PC-3 (cell line): Measurements from ENCODE around the gene DAND5. TPM values are rescaled to one million over a fixed set of nuclear protein-coding genes. Genes with fewer than 3 reads are reported as not detected.

Experiments used
- ATAC-seq: fragments of 200-7000 bp; cut with Tn5 transposase; 2 replicates; pipeline ENCODE4 v1.9.1; 2020; ENCODE audit warnings: mild to moderate bottlenecking, moderate library complexity
- BruUV-seq: library from RNA; stranded (reverse); fragments of 400-500 nt; replicated peaks from 2 replicates; lab custom pipeline; 2021; lab: Mats Ljungman, UMichigan
- CTCF ChIA-PET: fragments of 300-600 bp; sonication (Branson Sonifier 250); formaldehyde crosslinking; loops from one replicate; lab custom pipeline; 2022; ENCODE audit warnings: antibody characterized with exemption; lab: Charles Lee
- POLR2A ChIA-PET: fragments of 300-600 bp; sonication (Branson Sonifier 250); formaldehyde crosslinking; loops from one replicate; lab custom pipeline; 2022; ENCODE audit warnings: antibody characterized with exemption; ENCODE audit not compliant: unreplicated experiment; lab: Charles Lee
- DNase-seq: peaks from one replicate; pipeline ENCODE4 v3.0.0-alpha.2; 2015
- H2AFZ ChIP-seq: fragments of 300-600 bp; sonication (generic); 2 replicates; pipeline ENCODE4 v1.6.0; 2016; ENCODE audit warnings: antibody characterized with exemption, low read length
- H3F3A ChIP-seq: fragments of 300-600 bp; sonication (generic); one replicate; pipeline ENCODE4 v1.6.0; 2017; ENCODE audit warnings: antibody characterized with exemption, low read length, control low read depth, mild to moderate bottlenecking; ENCODE audit not compliant: unreplicated experiment
- H3K27ac ChIP-seq: fragments of 300-600 bp; sonication (generic); 2 replicates; pipeline ENCODE4 v1.5.1; 2016; ENCODE audit warnings: mild to moderate bottlenecking, low read length
- H3K27me3 ChIP-seq: fragments of 300-600 bp; sonication (generic); 2 replicates; pipeline ENCODE4 v1.6.1; 2016; ENCODE audit warnings: low read length, mixed read lengths
- H3K36me3 ChIP-seq: fragments of 300-600 bp; sonication (generic); 2 replicates; pipeline ENCODE4 v1.6.1; 2016; ENCODE audit warnings: low read depth, mixed run types, low read length, mixed read lengths
- H3K4me1 ChIP-seq: fragments of 300-600 bp; sonication (generic); 2 replicates; pipeline ENCODE4 v1.5.1; 2016; ENCODE audit warnings: low read length; ENCODE audit not compliant: insufficient read depth
- H3K4me2 ChIP-seq: fragments of 300-600 bp; sonication (generic); 2 replicates; pipeline ENCODE4 v1.6.0; 2016; ENCODE audit warnings: low read length
- H3K4me3 ChIP-seq: fragments of 300-600 bp; sonication (generic); 2 replicates; pipeline ENCODE4 v1.5.1; 2016; ENCODE audit warnings: mild to moderate bottlenecking, low read length, mixed read lengths
- H3K79me2 ChIP-seq: fragments of 300-600 bp; sonication (generic); 2 replicates; pipeline ENCODE4 v1.6.1; 2017; ENCODE audit warnings: low read length, mixed read lengths
- H3K9ac ChIP-seq: fragments of 300-600 bp; sonication (generic); 2 replicates; pipeline ENCODE4 v1.6.0; 2016; ENCODE audit warnings: mild to moderate bottlenecking, low read length
- H3K9me2 ChIP-seq: fragments of 300-600 bp; sonication (generic); replicated peaks from 2 replicates; pipeline ENCODE4 v1.6.1; 2016; ENCODE audit warnings: mixed run types, low read length, mixed read lengths
- H3K9me3 ChIP-seq: fragments of 300-600 bp; sonication (generic); 2 replicates; pipeline ENCODE4 v1.6.1; 2016; ENCODE audit warnings: low read length, mixed read lengths
- H4K20me1 ChIP-seq: fragments of 300-600 bp; sonication (generic); 2 replicates; pipeline ENCODE4 v1.6.1; 2016; ENCODE audit warnings: low read length, mixed read lengths
- CTCF ChIP-seq: fragments of 300-600 bp; sonication (generic); conservative IDR thresholded peaks from 2 replicates; pipeline ENCODE4 v1.5.1; 2017; ENCODE audit warnings: antibody characterized with exemption, low read depth, mild to moderate bottlenecking, low read length
- EZH2 ChIP-seq: fragments of 300-600 bp; sonication (generic); IDR thresholded peaks from one replicate; pipeline ENCODE4 v1.6.1; 2017; ENCODE audit warnings: antibody characterized with exemption, mild to moderate bottlenecking, low read length; ENCODE audit not compliant: unreplicated experiment
- EZH2phosphoT487 ChIP-seq: fragments of 300-600 bp; sonication (generic); IDR thresholded peaks from 2 replicates; pipeline ENCODE4 v1.6.1; 2018; ENCODE audit warnings: mild to moderate bottlenecking, antibody characterized with exemption, low read length, borderline replicate concordance
- intact Hi-C: fragments of 100-400 bp; cut with micrococcal nuclease; formaldehyde crosslinking; loops from 2 replicates; pipeline ENCODE4 v1.9.0; 2023
- total RNA-seq: library from RNA; depleted of rRNA; stranded (reverse); fragments of >200 nt; gene quantifications from 2 replicates; pipeline ENCODE4 v1.2.3, GENCODE V29; 2014

DAND5 gene
- total RNA-seq, 1 experiment from 2014 or later, result 0.55 TPM

GRCh38 chr19:13010038-13010991 lies 40.9 kb downstream of the DAND5 start:
- H3K4me3 ChIP-seq, result no peak overlapping the region
- ATAC-seq, result no peak
- no peaks in the 10 kb centered on the region for H3K9me2 ChIP-seq
- no peak overlapping the region for H3K27ac ChIP-seq
- no TSS peak for BruUV-seq
- 0 out of 2 replicates have a peak, but pooled peaks cover 4% of the 10 kb centered on the region for H4K20me1 ChIP-seq
- no peak overlapping the region for H2AFZ ChIP-seq
- POLR2A ChIA-PET, result no interaction called here
- H3K27me3 ChIP-seq, result no peaks in the 10 kb centered on the region
- H3K9ac ChIP-seq, result no peak overlapping the region
- intact Hi-C loops, result no loop called here
- 0 out of 2 replicates have a peak, but pooled peaks cover 4% of the 10 kb centered on the region for H3K36me3 ChIP-seq
- no peaks in the 10 kb centered on the region for H3K9me3 ChIP-seq
- peaks cover 21% of the 10 kb centered on the region for H3K4me1 ChIP-seq
- no peaks in the 10 kb centered on the region for H3F3A ChIP-seq
- no peak for TF ChIP-seq CTCF
- TF ChIP-seq EZH2, result no peak
- TF ChIP-seq EZH2phosphoT487, result no peak
- CTCF ChIA-PET, result no interaction called here
- H3K4me2 ChIP-seq, result no peak overlapping the region
- no peak for DNase-seq
- H3K79me2 ChIP-seq, result peaks cover 80% of the 10 kb centered on the region

GRCh38 chr19:13010992-13011652 lies 41.7 kb downstream of the DAND5 start:
- Histone ChIP-seq H4K20me1 (no peaks in the 10 kb centered on the region), H3K4me1 (peaks cover 29% of the 10 kb centered on the region), H3K27me3 (no peaks in the 10 kb centered on the region), H3F3A (no peaks in the 10 kb centered on the region), H2AFZ (no peak overlapping the region), H3K9ac (no peak overlapping the region), H3K4me3 (no peak overlapping the region), H3K27ac (no peak overlapping the region), H3K79me2 (peaks cover 80% of the 10 kb centered on the region), H3K36me3 (0 out of 2 replicates have a peak, but pooled peaks cover 4% of the 10 kb centered on the region), H3K4me2 (no peak overlapping the region), H3K9me2 (no peaks in the 10 kb centered on the region), H3K9me3 (no peaks in the 10 kb centered on the region)
- TF ChIP-seq EZH2 (no peak), EZH2phosphoT487 (no peak), CTCF (no peak)
- no TSS peak for BruUV-seq
- DNase-seq (no peak), ATAC-seq (no peak)
- CTCF ChIA-PET, result interaction anchor here (0.5 to 0.6 kb wide), 3 partner anchors 43 to 234 kb away, joined by 3 read pairs; no protein-coding TSS in a partner anchor
- POLR2A ChIA-PET, result no interaction called here
- intact Hi-C loops, result no loop called here
